Measurements from ENCODE around the gene SLC17A4. TPM values are rescaled to one million over a fixed set of nuclear protein-coding genes. Genes with fewer than 3 reads are reported as not detected.

Gene SLC17A4
- total and polyA plus RNA-seq, 12 donors, result not detected

- peaks cover 0 to 6% (median 0%) of the 10 kb centered on the region in 7 donors for H3K27me3 ChIP-seq
- ATAC-seq (no peak), DNase-seq (no peak)
- intact Hi-C loops (cut with DNase I), result loop anchor here in 3 of 10 donors (10.0 kb wide), 2 partner anchors 231 to 489 kb away; no protein-coding TSS in a partner anchor
- no peak for TF ChIP-seq CTCF (IDR thresholded peaks at IDR 0.05)
- H3K27ac ChIP-seq, result no peak overlapping the region
- 50 to 58% methylated on average over 1 of the region's 1 CpG for WGBS, 2 donors
- H3K9me3 ChIP-seq, result no peaks in the 10 kb centered on the region
- H3K4me3 ChIP-seq, result no peak overlapping the region
- no peaks in the 10 kb centered on the region for H3K4me1 ChIP-seq
- H3K36me3 ChIP-seq, result no peaks in the 10 kb centered on the region
These were observed 40.7 kb upstream of the SLC17A4 start for GRCh38 chr6:25713824-25714223.

DNA sequence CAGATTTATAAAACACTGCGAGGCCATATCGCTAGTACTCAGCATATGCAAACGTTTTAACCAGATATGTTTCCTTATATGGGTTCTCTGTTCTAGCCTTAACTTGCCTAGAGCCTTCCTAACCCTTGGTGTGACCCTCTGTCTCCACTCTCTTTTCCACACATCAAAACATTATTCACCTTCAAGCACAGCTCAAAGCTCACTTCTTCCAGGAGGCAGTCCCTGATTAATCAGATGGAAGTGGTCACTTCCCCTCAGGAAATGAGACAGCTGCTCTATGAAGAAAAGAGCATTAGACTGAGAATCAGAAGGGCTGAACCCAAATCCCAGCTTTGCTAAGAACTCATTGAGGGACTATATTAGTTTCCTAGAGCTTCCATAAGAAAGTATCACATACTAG, 39.8 kb upstream of the SLC17A4 start:
- 38 to 56% methylated on average over 3 of the region's 3 CpGs for WGBS, 2 donors

GRCh38 chr6:25715794-25716193, 38.7 kb upstream of the SLC17A4 start:
- H3K27me3 ChIP-seq, result peaks cover 0 to 21% (median 0%) of the 10 kb centered on the region in 7 donors
- H3K36me3 ChIP-seq, result no peaks in the 10 kb centered on the region
- DNase-seq (no peak), ATAC-seq (no peak)
- no peak overlapping the region for H3K4me3 ChIP-seq
- no peak overlapping the region for H3K27ac ChIP-seq
- TF ChIP-seq CTCF (IDR thresholded peaks at IDR 0.05), result no peak
- H3K9me3 ChIP-seq, result no peaks in the 10 kb centered on the region
- no peaks in the 10 kb centered on the region for H3K4me1 ChIP-seq
- 77 to 88% methylated on average over 4 of the region's 4 CpGs for WGBS, 2 donors
- intact Hi-C loops (cut with DNase I), result loop anchor here in 4 of 10 donors (5.0 to 10.0 kb wide), 5 partner anchors 172 to 493 kb away; no protein-coding TSS in a partner anchor

More for the DNA sequence above, 39.8 kb upstream of the SLC17A4 start:
- peaks cover 0 to 12% (median 0%) of the 10 kb centered on the region in 7 donors for H3K27me3 ChIP-seq
- H3K4me1 ChIP-seq, result no peaks in the 10 kb centered on the region
- intact Hi-C loops (cut with DNase I), result loop anchor here in 4 of 10 donors (5.0 to 10.0 kb wide), 5 partner anchors 173 to 492 kb away; no protein-coding TSS in a partner anchor
- no peak overlapping the region for H3K4me3 ChIP-seq
- TF ChIP-seq CTCF (IDR thresholded peaks at IDR 0.05), result no peak
- H3K36me3 ChIP-seq, result no peaks in the 10 kb centered on the region
- no peak overlapping the region for H3K27ac ChIP-seq
- ATAC-seq, result no peak
- no peak for DNase-seq
- no peaks in the 10 kb centered on the region for H3K9me3 ChIP-seq

DNA sequence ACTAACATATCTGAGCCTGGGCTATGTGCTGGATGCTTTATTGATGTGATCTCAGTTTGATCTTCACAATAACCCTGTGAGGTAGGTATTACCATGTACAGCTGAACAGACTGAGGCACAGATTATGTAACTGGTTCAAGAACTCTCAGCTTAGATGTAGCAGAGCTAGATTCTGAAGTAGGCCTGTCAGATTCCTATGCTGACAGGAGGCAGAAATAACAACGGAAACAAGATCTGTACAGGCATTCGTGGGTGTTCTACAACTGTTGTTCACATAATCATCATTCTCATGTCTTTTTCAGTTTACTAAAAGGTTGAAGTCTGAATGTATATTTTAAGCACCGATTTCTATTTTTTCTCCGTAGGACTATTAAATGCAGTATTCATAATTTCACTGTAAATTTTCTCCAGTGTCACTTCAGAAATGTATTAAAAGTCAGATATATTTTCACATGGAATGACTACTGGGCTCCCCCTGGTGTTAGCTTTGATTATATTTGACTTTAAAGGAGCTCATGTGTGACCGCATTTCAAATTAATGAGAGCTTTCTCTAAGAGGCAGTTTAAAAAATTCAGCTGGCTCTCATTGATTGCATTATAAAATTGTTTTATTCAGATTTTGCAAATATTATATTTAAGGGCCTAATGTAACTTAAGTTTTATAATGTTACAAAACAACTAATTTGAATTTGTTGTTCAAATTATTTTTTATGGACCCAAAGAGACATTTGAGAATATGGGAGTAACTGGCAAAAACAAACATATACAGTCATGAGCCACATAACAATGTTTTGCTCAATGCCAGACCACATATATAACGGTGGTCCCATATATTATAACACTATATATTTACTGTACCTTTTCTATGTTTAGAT, 36.4 kb upstream of the SLC17A4 start:
- WGBS, 2 donors, result 35 to 38% methylated on average over 6 of the region's 6 CpGs
- no peak for ATAC-seq

More for the DNA sequence above, 36.4 kb upstream of the SLC17A4 start:
- Histone ChIP-seq H3K4me1 (no peaks in the 10 kb centered on the region), H3K27ac (no peak overlapping the region), H3K9me3 (no peaks in the 10 kb centered on the region), H3K27me3 (peaks cover 0 to 24% (median 0%) of the 10 kb centered on the region in 7 donors), H3K4me3 (no peak overlapping the region), H3K36me3 (no peaks in the 10 kb centered on the region)
- TF ChIP-seq CTCF (IDR thresholded peaks at IDR 0.05), result peak in 8 of 9 donors; percentile 13 to 67 (median 54)
- no peak for DNase-seq
- intact Hi-C loops (cut with DNase I), result loop anchor here in 4 of 10 donors (5.0 to 10.0 kb wide), 5 partner anchors 169 to 496 kb away; no protein-coding TSS in a partner anchor

All from heart right ventricle (tissue), 16 donors.